GM21619 (cell line): ENCODE data around the gene TAPT1.
"Not testable (repeated sequence)": the region's sequence is repeated elsewhere in the genome, so short reads cannot be mapped to it uniquely, and the experiment has no call there.

Experiments used
- ATAC-seq: cut with Tn5 transposase; IDR thresholded peaks from one replicate; pipeline ENCODE4 v1.9.1; 2021; ENCODE audit not compliant: unreplicated experiment

Gene TAPT1

GRCh38 chr4:16218950-16219349, 7.3 kb downstream of the TAPT1 start:
- ATAC-seq, result no peak

DNA sequence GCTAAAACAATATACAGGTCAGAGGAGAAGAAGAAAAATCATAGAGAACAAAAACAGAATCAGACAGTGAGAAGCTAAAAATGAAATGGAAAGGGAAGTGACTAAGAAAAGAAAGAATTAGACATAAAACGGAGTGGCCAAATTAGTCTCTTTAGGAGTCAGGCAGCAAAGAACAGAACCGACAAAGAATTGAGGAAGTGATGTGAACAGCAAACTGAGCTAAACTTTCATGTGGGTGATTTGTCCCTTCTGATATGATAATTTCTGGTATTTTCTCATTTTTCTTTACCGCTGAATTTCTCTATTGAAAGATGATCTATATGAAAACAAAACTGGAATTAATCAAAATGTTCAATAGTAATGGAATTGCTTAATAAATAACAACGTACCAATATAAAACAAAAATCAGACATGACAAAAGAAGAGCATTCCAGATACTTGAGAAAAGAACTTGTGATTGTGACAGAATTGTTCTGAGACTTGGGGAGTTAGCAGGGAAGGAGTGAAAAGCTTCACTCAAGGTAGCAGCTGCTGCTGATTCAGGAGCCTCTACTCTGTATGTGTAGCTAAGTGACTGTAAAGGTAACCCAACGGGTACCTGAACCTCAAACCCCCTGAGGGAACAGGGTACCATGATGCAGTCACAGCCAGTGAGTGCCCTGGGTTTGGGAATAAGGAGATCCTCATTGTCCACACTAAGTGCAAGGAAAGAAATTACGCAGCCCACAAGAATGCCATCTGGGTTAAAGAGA, 8.8 kb downstream of the TAPT1 start:
- peak; percentile 72 for ATAC-seq

DNA sequence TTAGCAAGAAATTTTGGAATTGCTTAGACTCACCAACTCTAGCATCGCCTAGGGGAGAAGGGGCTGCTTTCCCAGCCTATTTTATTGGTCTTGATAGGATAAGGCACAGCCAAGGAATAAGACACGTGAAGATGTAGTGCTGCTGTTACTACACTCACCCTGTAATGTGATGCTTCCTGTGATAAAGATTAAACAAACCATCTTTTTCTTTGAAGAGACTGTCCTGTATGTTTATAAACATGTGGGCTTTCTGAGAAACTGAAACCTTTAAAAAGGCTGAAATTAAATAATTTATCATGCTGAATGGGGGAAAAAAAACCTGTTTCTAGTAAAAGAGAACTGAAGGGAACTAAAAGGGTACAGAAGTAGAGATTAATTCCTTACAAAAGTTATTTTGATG, 13.2 kb downstream of the TAPT1 start:
- no peak for ATAC-seq

GRCh38 chr4:16212138-16212782, 14.0 kb downstream of the TAPT1 start:
- ATAC-seq, result no peak

DNA sequence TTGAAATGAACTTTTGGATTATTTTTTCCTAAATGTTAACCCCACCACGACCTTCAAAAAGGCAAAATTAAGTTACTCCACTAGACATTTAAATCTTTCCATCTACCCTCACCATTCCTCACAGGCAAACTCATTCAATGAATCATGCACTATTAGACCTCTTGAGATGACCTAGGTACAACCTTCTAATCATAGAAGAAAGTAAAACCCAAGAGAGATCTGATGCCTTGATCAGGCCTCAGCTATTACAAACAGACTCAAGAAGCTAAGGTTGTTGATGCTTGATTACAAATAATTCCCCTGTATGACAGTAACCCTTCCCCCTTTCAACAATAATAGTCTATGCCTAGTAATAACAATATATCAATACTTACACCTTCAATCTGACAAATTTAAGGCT, 18.9 kb downstream of the TAPT1 start:
- ATAC-seq, result no peak

- ATAC-seq, result no peak
Observed at GRCh38 chr4:16206848-16207247, 19.4 kb downstream of the TAPT1 start.

GRCh38 chr4:16206301-16206700, 20.0 kb downstream of the TAPT1 start:
- ATAC-seq, result no peak

GRCh38 chr4:16205298-16206164, 20.7 kb downstream of the TAPT1 start:
- ATAC-seq, result peak; percentile 82

DNA sequence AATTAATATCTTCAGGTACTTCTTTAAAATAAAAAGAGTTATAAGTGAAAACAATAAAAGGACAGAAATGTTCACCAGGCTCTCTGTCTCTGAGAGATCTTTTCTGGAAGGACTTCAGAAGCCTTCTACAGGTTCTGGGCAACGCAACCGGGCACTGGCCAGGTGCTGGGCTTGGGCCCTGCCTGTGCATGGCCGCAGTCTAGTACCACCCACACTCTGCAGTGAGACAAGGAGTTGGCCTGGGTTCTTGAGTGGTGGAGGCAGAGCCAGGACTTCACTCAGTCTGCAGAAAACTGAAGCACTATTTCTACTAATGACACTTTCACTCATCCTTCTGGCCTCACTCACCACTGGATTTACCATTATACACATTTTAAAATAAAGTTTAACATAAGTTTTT, 21.8 kb downstream of the TAPT1 start:
- no peak for ATAC-seq

DNA sequence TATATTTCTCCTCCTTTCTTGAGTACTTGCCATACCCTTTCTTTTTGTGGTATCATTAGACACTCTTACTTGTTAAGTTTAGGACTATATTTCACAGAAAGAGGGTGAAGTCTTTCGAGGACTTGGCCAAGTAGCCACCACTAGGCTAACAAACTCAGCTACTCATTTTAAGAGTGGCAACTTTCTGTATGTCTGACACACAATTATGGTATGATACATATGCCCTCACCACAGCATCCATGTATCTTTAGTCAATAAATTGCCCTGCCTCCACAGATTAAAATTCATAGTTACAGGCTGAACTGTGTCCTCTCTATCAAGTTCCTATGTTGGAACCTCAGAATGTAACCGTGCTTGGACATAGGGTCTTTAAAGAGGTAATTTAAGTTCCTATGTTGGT, 23.2 kb downstream of the TAPT1 start:
- no peak for ATAC-seq

DNA sequence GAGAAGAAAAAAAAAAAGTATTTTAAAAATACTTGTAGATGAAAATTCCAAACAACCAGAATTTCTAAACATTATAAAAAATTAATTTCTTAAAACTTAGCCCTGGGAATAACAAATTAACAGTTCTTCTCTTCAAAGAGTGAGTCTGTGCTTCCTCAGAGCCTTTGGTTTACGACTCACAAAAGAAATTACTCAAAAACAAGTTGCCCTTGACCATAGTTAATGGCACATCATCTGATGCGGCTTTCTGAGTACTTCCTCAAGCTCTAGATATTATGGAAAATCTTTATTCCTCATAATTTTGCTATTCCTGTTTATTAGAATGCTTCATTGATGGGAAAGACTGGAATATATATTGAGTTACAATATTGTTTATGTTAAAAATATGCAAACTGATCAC, 23.7 kb downstream of the TAPT1 start:
- ATAC-seq, result no peak

- no peak for ATAC-seq
Observed at GRCh38 chr4:16199093-16199492, 27.2 kb downstream of the TAPT1 start.

GRCh38 chr4:16197876-16198665, 28.2 kb downstream of the TAPT1 start:
- ATAC-seq, result no peak

GRCh38 chr4:16196482-16197393, 29.5 kb downstream of the TAPT1 start:
- ATAC-seq, result peak; percentile 66

GRCh38 chr4:16195209-16195608, 31.1 kb downstream of the TAPT1 start:
- ATAC-seq, result no peak

DNA sequence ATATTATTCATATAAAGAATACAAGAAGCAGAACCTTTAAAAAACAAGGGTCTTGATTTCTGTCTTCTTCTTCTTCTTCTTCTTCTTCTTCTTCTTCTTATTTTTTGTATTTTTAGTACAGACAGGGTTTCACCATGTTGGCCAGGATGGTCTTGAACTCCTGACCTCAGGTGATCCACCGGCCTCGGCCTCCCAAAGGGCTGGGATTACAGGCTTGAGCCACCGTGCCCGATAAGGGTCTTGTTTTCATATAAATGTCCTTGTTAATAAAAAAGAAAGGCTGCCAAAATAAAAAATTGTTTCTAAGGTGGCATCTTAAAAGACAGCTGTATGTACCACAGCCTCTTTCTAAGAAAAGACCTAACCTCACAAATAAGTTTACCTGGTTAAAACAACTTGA, 31.5 kb downstream of the TAPT1 start:
- not testable (repeated sequence) for ATAC-seq

- no peak for ATAC-seq
Observed at GRCh38 chr4:16194214-16194613, 32.1 kb downstream of the TAPT1 start.

DNA sequence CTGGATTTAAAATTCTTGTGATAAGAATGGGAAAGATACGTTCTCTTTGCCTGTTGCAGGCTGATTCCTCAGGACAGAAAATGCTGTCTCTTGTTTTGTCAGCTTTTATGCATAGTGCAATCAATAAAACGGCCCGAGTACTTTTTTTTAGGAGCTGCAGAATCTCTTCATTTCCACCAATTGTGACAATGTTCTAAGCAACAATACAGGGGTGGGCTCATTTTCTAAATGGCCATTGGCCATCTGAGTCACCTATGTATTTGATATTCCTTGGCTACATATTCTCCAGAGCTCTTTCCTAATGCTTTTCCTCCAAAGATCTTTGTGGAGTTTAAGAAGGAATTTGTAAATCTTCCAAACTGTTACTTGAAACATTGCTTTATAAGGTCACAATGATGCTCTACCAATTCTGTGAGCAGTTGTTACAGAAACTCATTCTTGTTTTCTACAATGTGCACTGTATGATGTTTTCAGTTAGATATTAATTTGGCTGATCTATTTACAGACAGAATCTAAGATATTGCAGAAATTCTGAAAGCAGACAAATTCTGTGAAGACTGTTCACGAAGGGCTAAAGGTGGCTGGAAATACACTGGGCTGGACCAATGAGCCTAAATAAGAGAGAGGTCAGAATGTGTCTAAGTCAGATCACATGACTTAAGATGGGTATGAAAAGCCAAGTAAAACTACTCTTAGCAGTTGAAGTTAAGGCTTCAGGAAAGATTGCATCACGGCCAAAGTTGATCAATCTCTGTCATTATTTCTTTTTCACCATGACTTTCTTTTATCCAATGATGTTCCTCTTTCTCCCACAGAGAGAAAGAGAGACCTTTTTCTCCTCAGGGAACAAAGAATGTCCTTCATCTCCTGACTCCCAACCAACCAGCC, 33.4 kb downstream of the TAPT1 start:
- ATAC-seq, result no peak

DNA sequence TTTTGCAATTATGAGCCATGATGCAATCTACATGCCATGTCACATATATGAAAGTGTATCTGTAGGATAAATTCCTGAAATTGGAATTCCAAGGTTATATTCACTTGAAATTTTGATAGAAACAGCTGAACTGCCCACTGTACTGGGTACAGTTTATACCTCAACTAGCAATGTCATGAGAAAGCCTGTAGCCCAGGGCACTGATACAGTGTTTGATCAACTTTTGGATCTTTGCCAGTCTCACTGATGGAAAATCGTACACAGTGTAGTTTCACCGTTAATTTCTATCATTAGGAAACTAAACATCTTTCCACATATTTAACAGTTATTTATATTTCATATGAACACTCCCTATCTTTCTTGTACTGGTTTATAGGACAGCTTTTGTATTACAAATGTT, 34.2 kb downstream of the TAPT1 start:
- no peak for ATAC-seq
